ENCODE measurements around the gene CCDC85C. TPM values are rescaled to one million over a fixed set of nuclear protein-coding genes. Genes with fewer than 3 reads are reported as not detected.
A peak's percentile ranks its signal among the peaks of the same experiment; 100 is the strongest.

Gene CCDC85C
- total RNA-seq, 4 donors from 2014 or later: 0.88 to 56.3 (median 13.6) TPM

DNA sequence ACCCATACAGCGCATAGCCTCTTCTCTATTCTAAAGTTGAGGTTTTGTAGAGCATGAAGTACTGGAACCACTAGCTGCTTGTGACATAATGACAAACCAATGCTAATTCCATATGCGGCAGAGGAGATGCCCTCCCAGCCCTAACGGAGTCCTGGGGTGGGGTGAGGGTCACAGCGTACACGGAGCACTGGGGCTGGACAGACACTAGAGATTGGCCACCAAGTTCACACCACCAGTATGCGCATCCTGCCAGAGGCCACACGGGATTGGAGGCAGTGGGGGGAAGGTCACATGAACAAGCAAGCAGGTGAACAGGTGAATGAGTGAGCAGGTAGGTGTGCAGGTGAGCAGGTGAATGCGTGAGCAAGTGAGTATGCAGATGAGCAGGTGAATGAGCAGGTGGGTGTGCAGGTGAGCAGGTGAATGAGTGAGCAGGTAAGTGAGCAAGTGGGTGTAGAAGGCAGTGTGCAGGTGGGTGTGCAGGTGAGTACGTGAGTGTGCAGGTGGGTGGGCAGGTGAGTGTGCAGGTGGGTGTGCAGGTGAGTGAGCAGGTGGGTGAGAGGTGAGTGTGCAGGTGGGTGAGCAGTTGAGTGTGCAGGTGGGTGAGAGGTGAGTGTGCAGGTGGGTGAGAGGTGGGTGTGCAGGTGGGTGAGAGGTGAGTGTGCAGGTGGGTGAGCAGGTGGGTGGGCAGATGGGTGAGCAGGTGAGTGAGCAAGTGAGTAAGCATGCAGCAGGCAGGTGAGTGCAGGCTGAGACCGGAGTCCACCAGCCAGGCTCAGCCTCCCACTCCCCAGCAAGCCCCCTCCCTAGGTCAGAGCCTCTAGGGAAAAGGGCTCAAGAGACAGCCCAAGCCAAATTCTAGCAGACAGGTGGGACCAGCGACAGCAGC lies 52.7 kb downstream of the CCDC85C start:
- Histone ChIP-seq H3K27ac (no peak overlapping the region), H3K9me3 (no peaks in the 10 kb centered on the region), H3K27me3 (no peaks in the 10 kb centered on the region), H3K36me3 (no peaks in the 10 kb centered on the region), H3K4me3 (no peak overlapping the region), H3K4me1 (no peaks in the 10 kb centered on the region)
- DNase-seq: no peak
- TF ChIP-seq POLR2A (IDR thresholded peaks at IDR 0.05): no peak
- TF ChIP-seq, protein P1, sequence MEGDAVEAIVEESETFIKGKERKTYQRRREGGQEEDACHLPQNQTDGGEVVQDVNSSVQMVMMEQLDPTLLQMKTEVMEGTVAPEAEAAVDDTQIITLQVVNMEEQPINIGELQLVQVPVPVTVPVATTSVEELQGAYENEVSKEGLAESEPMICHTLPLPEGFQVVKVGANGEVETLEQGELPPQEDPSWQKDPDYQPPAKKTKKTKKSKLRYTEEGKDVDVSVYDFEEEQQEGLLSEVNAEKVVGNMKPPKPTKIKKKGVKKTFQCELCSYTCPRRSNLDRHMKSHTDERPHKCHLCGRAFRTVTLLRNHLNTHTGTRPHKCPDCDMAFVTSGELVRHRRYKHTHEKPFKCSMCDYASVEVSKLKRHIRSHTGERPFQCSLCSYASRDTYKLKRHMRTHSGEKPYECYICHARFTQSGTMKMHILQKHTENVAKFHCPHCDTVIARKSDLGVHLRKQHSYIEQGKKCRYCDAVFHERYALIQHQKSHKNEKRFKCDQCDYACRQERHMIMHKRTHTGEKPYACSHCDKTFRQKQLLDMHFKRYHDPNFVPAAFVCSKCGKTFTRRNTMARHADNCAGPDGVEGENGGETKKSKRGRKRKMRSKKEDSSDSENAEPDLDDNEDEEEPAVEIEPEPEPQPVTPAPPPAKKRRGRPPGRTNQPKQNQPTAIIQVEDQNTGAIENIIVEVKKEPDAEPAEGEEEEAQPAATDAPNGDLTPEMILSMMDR (IDR thresholded peaks at IDR 0.05): no peak
- intact Hi-C loops (cut with DNase I; ENCODE audit: low total_unique reads): no loop called here

DNA sequence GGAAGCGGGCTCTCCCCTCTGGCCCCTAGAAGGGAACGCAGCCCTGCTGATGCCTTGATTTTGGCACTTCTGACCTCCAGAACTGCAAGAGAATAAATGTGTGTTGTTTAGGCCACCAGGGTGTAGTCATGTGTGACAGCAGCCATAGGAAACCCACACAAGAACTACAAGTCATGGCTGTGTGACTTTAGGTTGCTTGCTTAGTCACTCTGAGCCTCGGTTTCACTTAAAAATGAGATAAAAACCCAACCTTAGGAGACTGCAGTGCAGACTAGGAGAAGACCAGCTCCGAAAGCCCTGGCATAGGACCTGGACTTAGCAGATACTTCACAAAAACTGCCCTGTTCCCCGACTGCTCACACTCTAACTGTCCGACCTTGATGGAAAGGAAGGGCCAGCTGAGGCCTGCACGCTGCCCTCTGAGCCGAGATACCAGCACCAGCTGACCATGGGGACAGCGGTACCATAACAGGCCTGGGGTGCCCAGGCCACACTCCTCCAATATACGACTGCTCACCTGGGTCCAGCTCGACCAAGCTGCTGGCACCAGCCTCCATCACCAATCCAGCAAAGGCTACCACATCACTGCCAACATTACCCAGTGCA lies 53.5 kb downstream of the CCDC85C start:
- DNase-seq: no peak
- no peak for TF ChIP-seq POLR2A (IDR thresholded peaks at IDR 0.05)
- TF ChIP-seq, protein P1 (IDR thresholded peaks at IDR 0.05): no peak
- intact Hi-C loops (cut with DNase I; ENCODE audit: low total_unique reads): no loop called here
- H3K36me3 ChIP-seq: no peaks in the 10 kb centered on the region
- H3K4me1 ChIP-seq: no peaks in the 10 kb centered on the region
- no peaks in the 10 kb centered on the region for H3K27me3 ChIP-seq
- no peaks in the 10 kb centered on the region for H3K9me3 ChIP-seq
- H3K27ac ChIP-seq: no peak overlapping the region
- no peak overlapping the region for H3K4me3 ChIP-seq

DNA sequence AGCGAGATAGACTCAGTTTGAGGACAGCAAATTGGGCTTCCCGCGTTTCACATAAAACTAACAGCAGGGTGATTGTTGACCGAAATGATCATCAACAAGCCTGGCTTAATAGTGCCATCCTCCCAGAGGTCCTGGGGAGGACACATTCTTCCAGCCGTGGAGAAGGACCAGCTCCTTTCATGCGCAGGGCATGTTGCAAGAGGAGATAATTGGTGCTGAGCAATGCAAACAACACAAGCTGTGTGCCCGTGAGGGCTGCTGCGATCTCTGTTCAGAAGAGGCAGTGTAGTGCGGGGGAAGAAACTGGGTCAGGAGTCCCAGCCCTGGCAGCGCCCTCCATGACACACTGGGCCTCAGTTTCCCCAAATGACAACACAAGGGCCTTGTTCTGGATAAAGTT lies 54.3 kb downstream of the CCDC85C start:
- no peaks in the 10 kb centered on the region for H3K36me3 ChIP-seq
- H3K4me3 ChIP-seq: no peak overlapping the region
- H3K27me3 ChIP-seq: no peaks in the 10 kb centered on the region
- H3K4me1 ChIP-seq: no peaks in the 10 kb centered on the region
- peak overlapping the region in 1 of 2 donors; percentile 55 for H3K27ac ChIP-seq
- no peak for DNase-seq
- intact Hi-C loops (cut with DNase I; ENCODE audit: low total_unique reads): no loop called here
- TF ChIP-seq, protein P1 (IDR thresholded peaks at IDR 0.05): no peak
- no peak for TF ChIP-seq POLR2A (IDR thresholded peaks at IDR 0.05)
- no peaks in the 10 kb centered on the region for H3K9me3 ChIP-seq

DNA sequence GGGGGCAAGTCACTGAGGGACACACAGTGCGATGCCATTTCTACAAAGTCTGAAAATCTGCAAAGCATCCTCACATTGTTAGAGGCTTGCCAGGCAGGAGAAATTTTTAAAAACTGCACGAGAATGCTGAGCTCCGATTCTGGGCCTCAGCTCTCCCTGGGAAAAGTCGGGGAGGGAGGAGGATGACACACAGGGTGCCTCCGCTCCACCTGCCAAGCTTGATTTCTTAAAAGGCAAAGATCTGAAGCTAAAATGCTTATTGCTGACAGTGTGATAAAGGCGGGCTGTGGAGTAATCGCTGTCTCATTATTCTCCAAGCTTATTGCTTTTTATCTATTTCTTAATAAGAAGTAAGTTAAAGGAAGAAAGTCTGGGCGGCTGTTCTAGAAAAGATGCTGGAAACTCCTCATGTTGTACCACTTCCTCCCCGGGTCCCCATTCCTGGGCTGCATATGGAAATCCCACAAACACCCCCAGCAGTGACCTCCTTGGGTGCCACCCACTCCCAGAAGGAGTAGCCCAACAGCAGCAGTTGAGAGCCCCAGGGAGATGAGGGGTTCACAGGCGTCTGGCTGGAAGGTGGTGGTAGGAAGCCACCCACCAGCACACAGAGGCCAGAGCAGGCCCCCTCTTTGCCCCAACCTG lies 55.0 kb downstream of the CCDC85C start:
- intact Hi-C loops (cut with DNase I; ENCODE audit: low total_unique reads): no loop called here
- no peaks in the 10 kb centered on the region for H3K9me3 ChIP-seq
- no peaks in the 10 kb centered on the region for H3K4me1 ChIP-seq
- H3K36me3 ChIP-seq: no peaks in the 10 kb centered on the region
- no peak overlapping the region for H3K4me3 ChIP-seq
- peak overlapping the region in 1 of 2 donors; percentile 55 for H3K27ac ChIP-seq
- H3K27me3 ChIP-seq: no peaks in the 10 kb centered on the region
- TF ChIP-seq, protein P1 (IDR thresholded peaks at IDR 0.05): no peak
- TF ChIP-seq POLR2A (IDR thresholded peaks at IDR 0.05): no peak
- DNase-seq: no peak

DNA sequence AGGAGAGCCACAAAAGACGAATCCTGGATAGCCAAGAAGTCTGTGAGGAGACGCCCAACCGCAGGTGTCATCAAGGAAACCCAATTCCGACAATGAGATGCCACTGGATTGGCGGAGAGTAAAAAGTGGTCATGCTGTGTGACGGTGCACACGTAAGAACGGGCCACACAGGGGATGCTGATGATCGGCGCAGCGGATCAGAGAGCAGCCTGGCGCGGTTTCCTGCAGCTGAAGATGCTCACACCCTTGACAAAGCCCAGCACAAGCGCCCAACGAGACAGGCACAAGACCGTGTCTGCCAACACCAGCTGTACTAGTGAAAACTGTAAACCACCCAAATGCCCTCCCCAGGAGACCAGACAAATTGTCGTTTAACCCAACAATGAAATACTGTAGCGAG lies 55.8 kb downstream of the CCDC85C start:
- intact Hi-C loops (cut with DNase I; ENCODE audit: low total_unique reads): no loop called here

More for the DNA sequence above, 55.8 kb downstream of the CCDC85C start:
- Histone ChIP-seq H3K4me3 (no peak overlapping the region), H3K27ac (peak overlapping the region in 1 of 2 donors; percentile 55), H3K27me3 (no peaks in the 10 kb centered on the region), H3K36me3 (no peaks in the 10 kb centered on the region), H3K4me1 (no peaks in the 10 kb centered on the region), H3K9me3 (no peaks in the 10 kb centered on the region)
- no peak for DNase-seq
- TF ChIP-seq POLR2A (IDR thresholded peaks at IDR 0.05): no peak
- TF ChIP-seq, protein P1 (IDR thresholded peaks at IDR 0.05): no peak
